ENCODE results near the gene CABCOCO1.

CABCOCO1 gene

DNA sequence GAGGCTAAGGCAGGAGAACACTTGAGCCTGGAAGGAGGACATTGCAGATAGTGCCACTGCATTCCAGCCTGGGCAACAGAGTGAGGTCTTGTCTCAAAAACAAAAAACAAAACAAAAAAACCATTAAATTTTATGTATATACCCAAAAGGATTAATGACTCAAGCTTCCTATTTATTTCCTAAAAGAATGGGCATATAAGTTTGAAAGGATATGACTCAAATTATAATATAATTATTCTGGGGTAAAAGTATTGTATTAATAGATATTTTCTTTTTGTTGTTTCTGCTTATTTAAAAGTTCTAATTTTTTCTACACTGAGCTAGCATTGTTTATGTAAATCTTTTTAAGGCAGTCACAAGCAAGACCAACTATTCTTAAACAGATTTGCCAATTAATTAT, 42.2 kb upstream of the CABCOCO1 start:
- ChIA-PET CTCF (no interaction called here), POLR2A (ENCODE audit: low non-redundant PET) (no interaction called here)
- H3K27ac ChIP-seq = no peak overlapping the region
- DNase-seq (ENCODE audit: low spot score) = no peak
- TF ChIP-seq CTCF (conservative IDR thresholded peaks at IDR 0.05; ENCODE audit: low read depth) = no peak

DNA sequence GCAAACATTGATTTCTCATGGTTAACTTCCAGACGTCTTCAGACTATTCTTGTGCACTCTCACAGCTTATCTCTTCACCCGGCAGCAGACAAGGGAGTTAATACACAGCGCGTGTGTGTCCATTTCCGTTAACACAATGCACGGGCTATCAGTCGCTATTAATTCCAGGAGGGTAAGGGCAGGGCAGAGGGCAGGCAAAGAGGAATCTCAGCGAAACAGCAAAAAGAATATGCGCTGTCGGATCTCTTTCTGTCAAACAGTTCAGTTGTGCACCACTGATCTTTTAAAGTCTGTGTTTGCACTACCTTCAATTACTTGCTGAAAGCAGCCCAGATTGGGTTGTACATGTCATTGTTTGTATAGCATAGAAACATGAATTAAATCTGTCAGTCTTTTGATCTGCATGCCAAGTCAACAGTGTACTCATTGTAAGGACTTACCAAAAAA, 41.1 kb upstream of the CABCOCO1 start:
- no peak for TF ChIP-seq CTCF (conservative IDR thresholded peaks at IDR 0.05; ENCODE audit: low read depth)
- CTCF ChIA-PET = interaction anchor here (0.7 kb wide), 1 partner anchor 276 kb away, joined by 3 read pairs; no protein-coding TSS in a partner anchor
- DNase-seq (ENCODE audit: low spot score) = no peak

DNA sequence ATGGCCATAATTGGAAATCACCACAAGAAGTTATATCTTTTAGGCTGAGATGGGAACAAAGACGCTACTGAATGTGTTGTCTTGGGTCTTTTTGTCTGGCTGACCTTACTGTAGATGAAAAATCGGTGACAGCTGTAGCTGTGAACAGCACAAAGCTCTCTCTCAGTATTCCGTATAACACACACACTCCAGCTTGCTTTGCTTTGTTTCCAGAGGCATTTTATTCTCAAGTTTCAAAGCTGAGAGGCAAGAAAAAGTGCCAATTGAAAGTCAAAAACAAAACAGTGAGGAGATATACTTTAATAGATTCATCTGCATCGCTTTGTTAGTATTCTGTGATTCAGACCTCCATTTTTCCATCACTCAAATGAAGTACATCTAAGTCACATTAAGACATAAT, 39.6 kb upstream of the CABCOCO1 start:
- ChIA-PET POLR2A (ENCODE audit: low non-redundant PET) (no interaction called here), CTCF (interaction anchor here (0.7 kb wide), 1 partner anchor 749 kb away, joined by 3 read pairs; no protein-coding TSS in a partner anchor)
- no peak for TF ChIP-seq CTCF (conservative IDR thresholded peaks at IDR 0.05; ENCODE audit: low read depth)
- H3K27ac ChIP-seq = no peak overlapping the region
- no peak for DNase-seq (ENCODE audit: low spot score)

More for the DNA sequence above, 41.1 kb upstream of the CABCOCO1 start:
- POLR2A ChIA-PET (ENCODE audit: low non-redundant PET) = no interaction called here
- H3K27ac ChIP-seq = no peak overlapping the region

DNA sequence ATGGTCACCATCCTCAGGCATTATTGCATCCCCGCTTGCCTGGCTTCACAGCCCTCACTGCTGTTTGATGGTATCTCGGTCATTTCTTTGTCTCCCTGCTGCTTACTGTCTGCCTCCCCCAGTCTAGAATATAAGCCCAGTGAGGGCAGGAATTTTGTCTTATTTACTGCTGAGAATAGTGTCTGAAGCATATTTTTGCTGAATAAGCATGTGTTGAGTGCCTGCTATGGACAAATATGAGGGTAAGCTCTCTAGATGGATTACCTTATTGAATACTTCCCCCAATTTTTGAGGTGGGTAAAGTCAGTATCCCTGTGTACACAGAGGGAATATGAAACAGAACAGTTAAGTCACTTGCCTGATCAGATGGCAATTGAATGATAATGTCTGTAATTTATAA, 36.5 kb upstream of the CABCOCO1 start:
- no peak overlapping the region for H3K27ac ChIP-seq
- POLR2A ChIA-PET (ENCODE audit: low non-redundant PET) = no interaction called here
- CTCF ChIA-PET = no interaction called here
- TF ChIP-seq CTCF (conservative IDR thresholded peaks at IDR 0.05; ENCODE audit: low read depth) = no peak
- DNase-seq (ENCODE audit: low spot score) = no peak

GRCh38 chr10:61627266-61627665, 35.5 kb upstream of the CABCOCO1 start:
- POLR2A ChIA-PET (ENCODE audit: low non-redundant PET) = no interaction called here
- no peak for TF ChIP-seq CTCF (conservative IDR thresholded peaks at IDR 0.05; ENCODE audit: low read depth)
- CTCF ChIA-PET = no interaction called here
- H3K27ac ChIP-seq = no peak overlapping the region
- no peak for DNase-seq (ENCODE audit: low spot score)

DNA sequence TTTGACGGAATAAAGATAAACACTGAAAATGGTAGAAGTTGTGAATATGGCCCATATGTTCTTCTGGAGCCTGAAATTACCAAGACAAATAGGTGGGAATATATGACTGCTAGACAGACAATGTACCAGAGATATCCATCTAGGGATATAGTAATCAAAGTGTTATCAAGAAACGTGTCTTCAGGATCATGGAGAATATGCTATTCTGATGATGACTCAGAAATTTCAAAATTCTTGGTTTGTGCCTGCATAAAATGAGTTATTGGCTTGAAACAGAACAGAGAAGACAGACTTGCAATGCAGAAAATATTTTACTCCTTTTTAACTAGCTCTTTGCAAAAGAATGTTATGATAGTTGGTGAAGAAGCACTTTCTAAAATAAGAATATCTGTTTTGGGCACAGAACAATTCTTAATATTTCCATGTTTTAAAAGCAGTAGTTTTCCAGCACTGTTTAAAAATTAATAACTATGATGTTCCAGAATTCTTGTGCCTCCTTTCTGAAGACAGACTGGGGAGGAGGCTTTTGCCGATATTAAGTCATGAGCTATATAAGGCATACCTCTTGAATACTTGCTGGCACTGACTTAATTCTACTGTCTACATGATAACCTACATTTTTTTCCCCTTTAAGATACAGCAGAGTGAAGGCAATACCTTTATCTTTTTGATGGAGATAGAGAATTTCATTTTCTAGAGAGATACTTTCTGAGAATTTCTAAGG, 34.4 kb upstream of the CABCOCO1 start:
- DNase-seq (ENCODE audit: low spot score) = no peak
- no peak for TF ChIP-seq CTCF (conservative IDR thresholded peaks at IDR 0.05; ENCODE audit: low read depth)
- ChIA-PET CTCF (no interaction called here), POLR2A (ENCODE audit: low non-redundant PET) (no interaction called here)
- no peak overlapping the region for H3K27ac ChIP-seq

Data from RWPE1 (cell line).